NAMALWA (cell line): ENCODE data around the gene CCDC40.

Experiments
- DNase-seq: peaks from one replicate; pipeline ENCODE4 v3.0.0-alpha.2; 2015; ENCODE audit warnings: low spot score

Gene CCDC40

GRCh38 chr17:80000136-80000535 is 36.3 kb upstream of the CCDC40 start:
- no peak for DNase-seq

- no peak for DNase-seq
These were observed 35.3 kb upstream of the CCDC40 start for GRCh38 chr17:80000981-80001775.

- no peak for DNase-seq
These were observed 34.3 kb upstream of the CCDC40 start for GRCh38 chr17:80002070-80002641.

GRCh38 chr17:80002690-80003490 is 33.6 kb upstream of the CCDC40 start:
- DNase-seq: no peak

GRCh38 chr17:80003969-80004368 is 32.5 kb upstream of the CCDC40 start:
- DNase-seq: no peak

DNA sequence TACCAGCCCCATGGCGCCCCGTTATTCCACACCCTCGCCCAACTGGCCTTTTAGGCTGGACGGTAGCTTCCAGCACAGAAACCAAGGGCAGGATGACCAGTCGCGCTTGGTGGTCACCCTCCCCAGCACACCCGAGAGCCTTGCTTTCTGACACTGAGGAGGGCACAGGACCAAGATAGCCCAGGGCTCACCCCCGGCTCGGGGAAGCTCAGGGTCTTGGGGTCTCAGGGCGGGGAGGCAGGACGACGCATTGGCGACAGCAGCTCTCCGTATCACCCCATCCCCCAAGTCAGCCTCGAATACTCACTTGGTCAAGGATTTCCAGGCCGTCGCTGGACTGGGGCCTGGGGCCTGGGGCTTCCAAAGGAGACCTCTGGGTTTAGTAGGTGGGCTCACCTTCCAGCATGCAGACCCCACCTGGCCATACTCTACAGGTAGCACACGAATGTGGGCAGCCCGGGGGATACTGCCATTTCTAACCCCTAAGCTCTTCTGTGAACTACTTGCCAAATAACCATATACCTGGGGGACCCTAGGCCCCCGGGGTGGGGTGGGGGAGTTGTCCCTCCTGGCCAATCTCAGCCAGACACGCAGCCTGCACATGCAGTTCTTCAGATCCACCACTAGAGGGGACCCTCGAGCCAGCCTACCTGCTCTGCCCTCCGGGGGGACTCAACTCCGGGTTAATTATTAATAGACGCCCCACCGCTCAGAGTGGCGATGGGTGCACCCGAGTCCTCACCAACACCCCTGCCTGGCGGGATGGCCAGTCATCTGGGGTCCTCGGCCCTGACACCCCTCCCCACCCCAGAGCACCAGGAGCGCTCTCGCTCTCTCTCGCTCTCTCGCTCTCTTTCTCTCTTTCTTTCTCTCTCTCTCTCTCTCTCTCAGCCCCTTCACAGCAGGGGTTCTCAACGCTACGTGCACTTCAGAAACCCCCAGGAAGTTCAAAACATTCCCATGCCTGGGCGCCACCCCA is 30.8 kb upstream of the CCDC40 start:
- DNase-seq: peak; percentile 71

- DNase-seq: no peak
These were observed 30.1 kb upstream of the CCDC40 start for GRCh38 chr17:80006339-80006720.

GRCh38 chr17:80006811-80007752 is 29.4 kb upstream of the CCDC40 start:
- DNase-seq: no peak

GRCh38 chr17:80007939-80008338 is 28.5 kb upstream of the CCDC40 start:
- DNase-seq: no peak

DNA sequence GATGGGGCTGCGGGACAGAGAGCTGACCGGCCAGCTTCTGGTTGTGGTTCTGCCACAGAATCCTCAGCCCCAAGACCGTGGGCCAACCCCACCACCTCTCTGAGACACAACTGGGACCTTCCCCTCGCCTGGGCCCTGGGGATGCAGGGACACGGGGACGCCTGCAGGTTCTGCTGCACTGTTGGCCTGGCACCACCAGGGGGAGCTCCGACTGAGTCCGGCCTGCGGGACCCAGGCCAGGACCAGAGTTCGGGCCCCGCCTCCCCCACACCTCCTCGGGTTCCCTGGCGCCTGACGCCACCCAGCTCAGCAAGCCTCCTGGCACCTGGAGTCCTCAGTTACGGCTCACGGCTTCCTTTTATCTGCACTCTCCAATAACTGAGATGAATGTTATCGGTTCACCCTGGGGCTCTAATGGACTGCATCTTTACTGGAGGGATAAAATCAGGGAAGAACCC is 28.0 kb upstream of the CCDC40 start:
- DNase-seq: peak; percentile 86

GRCh38 chr17:80008848-80009247 is 27.6 kb upstream of the CCDC40 start:
- no peak for DNase-seq

GRCh38 chr17:80009391-80010282 is 26.8 kb upstream of the CCDC40 start:
- DNase-seq: no peak

DNA sequence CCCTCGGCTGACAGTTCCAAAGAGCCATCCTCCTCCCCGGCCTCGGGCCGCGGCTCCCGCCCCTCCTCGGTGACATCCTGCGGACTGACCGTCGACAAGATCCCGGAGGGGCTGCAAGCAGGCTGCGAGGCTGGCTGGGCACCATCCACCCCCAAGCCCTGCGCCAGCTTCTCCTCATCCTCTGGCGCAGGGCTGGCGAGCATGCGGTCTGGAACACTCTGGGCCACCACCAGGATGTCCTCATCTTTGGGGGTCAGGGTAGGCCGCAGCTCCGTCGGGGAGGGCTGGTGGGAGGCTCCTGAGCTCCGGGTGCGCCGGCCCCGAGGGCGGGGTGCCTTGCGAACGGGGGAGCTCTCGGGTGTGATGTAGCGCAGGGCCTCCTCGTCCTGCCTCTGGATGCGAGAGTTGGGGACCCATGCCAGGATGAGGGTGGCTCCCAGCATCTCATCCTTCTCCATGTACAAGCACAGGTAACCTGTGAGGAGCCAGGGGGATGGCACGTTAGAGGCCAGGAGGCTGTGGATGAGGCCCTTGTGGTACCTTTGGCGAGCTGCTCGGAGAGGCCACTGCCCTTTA is 26.1 kb upstream of the CCDC40 start:
- no peak for DNase-seq

- DNase-seq: no peak
These were observed 24.4 kb upstream of the CCDC40 start for GRCh38 chr17:80011989-80012555.

DNA sequence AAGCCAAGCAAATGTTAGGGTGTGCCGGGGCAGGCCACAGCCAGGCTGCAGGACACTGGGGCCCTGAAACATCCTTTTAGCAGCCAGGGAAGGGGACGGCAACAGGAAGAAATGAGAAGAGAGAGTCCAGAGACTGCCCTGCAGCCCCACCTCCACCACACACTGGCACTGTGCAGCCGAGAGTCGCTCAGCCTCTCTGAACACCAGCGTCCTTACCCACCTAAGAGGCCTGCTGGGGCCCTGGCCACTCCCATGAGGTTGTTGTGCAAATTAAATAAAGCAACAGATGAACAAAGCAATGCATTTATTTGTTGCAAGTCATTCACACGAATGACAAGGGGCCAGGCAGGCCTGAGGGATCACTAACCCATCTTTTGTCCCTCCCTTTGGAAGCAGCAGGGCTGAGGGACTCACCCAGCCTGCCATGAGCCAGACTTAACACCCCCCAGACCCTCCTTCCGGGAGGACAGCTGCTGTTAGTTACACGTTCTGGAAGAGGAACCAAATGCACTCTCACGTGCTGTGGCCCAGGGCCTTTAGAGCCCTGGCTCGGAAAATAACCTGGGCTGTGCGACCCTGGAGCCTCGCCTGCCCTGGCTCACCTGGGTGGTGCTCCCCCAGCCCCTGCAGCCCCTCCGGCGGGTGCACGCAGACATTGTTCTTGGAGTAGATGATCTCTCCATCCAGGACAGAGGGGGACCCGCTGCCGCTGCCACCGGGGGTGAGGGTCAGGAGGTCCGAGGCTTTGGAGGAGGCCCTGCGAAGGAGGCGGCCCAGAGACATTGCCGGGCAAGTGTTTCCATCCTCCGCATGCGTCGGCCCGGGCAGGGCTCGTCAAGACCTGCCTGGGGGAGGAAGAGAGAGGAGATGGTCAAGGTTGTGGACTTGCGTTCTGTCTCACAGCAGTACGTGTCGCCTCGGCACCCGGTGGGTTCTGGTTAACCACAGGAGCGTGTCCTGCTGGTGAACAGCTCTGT is 23.4 kb upstream of the CCDC40 start:
- no peak for DNase-seq

GRCh38 chr17:80017226-80018010 is 19.0 kb upstream of the CCDC40 start:
- no peak for DNase-seq
